OCI-LY7 (cell line): ENCODE measurements around the gene CD47. TPM values are rescaled to one million over a fixed set of nuclear protein-coding genes. Genes with fewer than 3 reads are reported as not detected.

Experiments used
- BruUV-seq: library from RNA; stranded (reverse); fragments of 400-500 nt; replicated peaks from 2 replicates; lab custom pipeline; 2021; lab: Mats Ljungman, UMichigan
- CTCF ChIA-PET: fragments of 300-600 bp; sonication (Branson Sonifier 250); formaldehyde crosslinking; loops from one replicate; lab custom pipeline; 2022; ENCODE audit warnings: antibody characterized with exemption; ENCODE audit not compliant: unreplicated experiment; lab: Charles Lee
- POLR2A ChIA-PET: fragments of 300-600 bp; sonication (Branson Sonifier 250); formaldehyde crosslinking; loops from one replicate; lab custom pipeline; 2022; ENCODE audit warnings: antibody characterized with exemption; lab: Charles Lee
- DNase-seq: peaks from one replicate; pipeline ENCODE4 v3.0.0-alpha.2; 2015; ENCODE audit warnings: low spot score
- H2AFZ ChIP-seq: fragments of 200-600 bp; sonication (generic), shearing (Covaris generic); 2 replicates; pipeline ENCODE4 v1.6.1; 2014; ENCODE audit warnings: mild to moderate bottlenecking, antibody characterized with exemption, low read length, moderate library complexity
- H3K27ac ChIP-seq: fragments of 200-600 bp; sonication (generic); 2 replicates; pipeline ENCODE4 v1.5.1; 2014; ENCODE audit warnings: mixed run types, low read depth, mild to moderate bottlenecking, moderate library complexity, low read length, inconsistent platforms; ENCODE audit not compliant: poor library complexity, severe bottlenecking
- H3K36me3 ChIP-seq: fragments of 200-600 bp; sonication (generic); 2 replicates; pipeline ENCODE4 v1.6.1; 2014; ENCODE audit warnings: mild to moderate bottlenecking, antibody characterized with exemption, low read length, moderate library complexity, mixed read lengths; ENCODE audit not compliant: insufficient read depth
- H3K4me1 ChIP-seq: fragments of 200-600 bp; sonication (generic); 2 replicates; pipeline ENCODE4 v1.5.1; 2014; ENCODE audit warnings: mild to moderate bottlenecking, low read length; ENCODE audit not compliant: insufficient read depth, poor library complexity, severe bottlenecking
- H3K4me2 ChIP-seq: fragments of 200-600 bp; sonication (generic); 2 replicates; pipeline ENCODE4 v1.6.1; 2014; ENCODE audit warnings: mild to moderate bottlenecking, low read length
- H3K4me3 ChIP-seq: fragments of 200-600 bp; sonication (generic); 2 replicates; pipeline ENCODE4 v1.5.1; 2014; ENCODE audit warnings: mild to moderate bottlenecking, low read depth, low read length; ENCODE audit not compliant: poor library complexity, severe bottlenecking
- H3K79me2 ChIP-seq: fragments of 200-600 bp; sonication (generic); 2 replicates; pipeline ENCODE4 v1.6.1; 2016; ENCODE audit warnings: low read depth, mild to moderate bottlenecking, low read length, moderate library complexity, mixed read lengths; ENCODE audit not compliant: insufficient read depth
- H3K9me2 ChIP-seq: fragments of 200-600 bp; sonication (generic); 2 replicates; pipeline ENCODE4 v1.6.1; 2016; ENCODE audit warnings: mild to moderate bottlenecking, low read length, mixed read lengths; ENCODE audit not compliant: insufficient read depth
- H3K9me3 ChIP-seq: fragments of 200-600 bp; sonication (generic); 2 replicates; pipeline ENCODE4 v1.6.1; 2014; ENCODE audit warnings: mild to moderate bottlenecking, mixed run types, low read length, mixed read lengths
- H4K20me1 ChIP-seq: fragments of 200-600 bp; sonication (generic); 2 replicates; pipeline ENCODE4 v1.6.1; 2014; ENCODE audit warnings: mild to moderate bottlenecking, antibody characterized with exemption, low read length, moderate library complexity, mixed read lengths; ENCODE audit not compliant: insufficient read depth
- CTCF ChIP-seq: fragments of 200-600 bp; sonication (generic); conservative IDR thresholded peaks from 2 replicates; pipeline ENCODE4 v1.5.1; 2014; ENCODE audit warnings: mild to moderate bottlenecking, antibody characterized with exemption, low read length, moderate library complexity, mixed read lengths
- EZH2phosphoT487 ChIP-seq: fragments of 200-600 bp; sonication (generic); IDR thresholded peaks from 2 replicates; pipeline ENCODE4 v1.6.1; 2018; ENCODE audit warnings: low read depth, borderline replicate concordance, mild to moderate bottlenecking, mixed run types, antibody characterized with exemption, low read length, moderate library complexity, mixed read lengths
- intact Hi-C: fragments of 100-400 bp; cut with micrococcal nuclease; formaldehyde crosslinking; loops from one replicate; pipeline ENCODE4 v1.10.0; 2022; ENCODE audit not compliant: unreplicated experiment
- total RNA-seq, 2 experiments: library from RNA; depleted of rRNA in 1 of 2; stranded (reverse); fragments of >200 nt in 1 of 2; shearing (Covaris generic) in 1 of 2; gene quantifications; 2 replicates each; pipeline ENCODE4 v1.2.3, GENCODE V29; 2014 to 2022

The CD47 gene
- total RNA-seq, 2 experiments from 2014 or later = 43.9 to 50.0 TPM

GRCh38 chr3:108100906-108101660 is 10.3 kb upstream of the CD47 start:
- peak overlapping the region; percentile 70 for H3K27ac ChIP-seq
- no TSS peak for BruUV-seq

DNA sequence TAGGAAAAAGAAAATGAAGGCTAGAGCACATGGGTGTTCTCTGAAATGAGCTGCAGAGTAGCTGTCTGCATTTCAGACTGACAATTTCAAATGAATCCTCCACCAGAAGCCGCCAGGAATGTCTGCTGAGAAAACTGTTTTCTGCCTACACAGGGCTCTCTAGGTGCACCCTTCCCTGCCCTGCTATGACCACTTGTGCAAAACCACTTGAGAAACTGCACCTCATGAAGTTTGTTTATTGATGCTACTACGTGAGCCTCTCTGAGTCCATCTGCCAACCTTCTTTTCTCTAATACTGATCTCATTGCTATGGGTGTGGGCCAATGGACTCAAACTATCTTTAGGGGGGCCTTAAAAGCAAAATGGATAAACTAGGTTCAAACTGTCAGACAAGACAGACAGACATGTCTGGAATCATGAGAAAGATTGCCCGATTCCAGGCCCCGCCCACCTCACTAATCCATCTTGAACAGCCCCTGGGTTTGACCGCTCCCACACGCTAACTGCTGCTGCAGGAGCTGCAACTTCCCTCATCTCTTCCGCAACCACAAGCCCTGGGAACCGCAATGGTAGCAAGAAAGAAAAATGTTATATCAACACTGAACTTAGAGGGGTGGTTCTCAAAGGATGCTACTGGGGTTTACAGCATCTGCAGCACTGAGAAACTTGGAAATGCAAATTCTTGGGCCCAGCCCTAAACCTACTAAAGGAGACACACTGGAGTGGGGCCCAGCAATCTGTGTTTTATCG is 9.0 kb upstream of the CD47 start:
- Histone ChIP-seq H3K4me3 (no peak overlapping the region), H3K27ac (peak overlapping the region; percentile 70), H3K4me2 (peak overlapping the region; percentile 59), H3K36me3 (no peaks in the 10 kb centered on the region), H2AFZ (peak overlapping the region; percentile 1; the same call in 1 of the 2 replicates), H3K79me2 (no peaks in the 10 kb centered on the region), H3K9me2 (no peaks in the 10 kb centered on the region), H3K4me1 (peaks cover 39% of the 10 kb centered on the region), H4K20me1 (no peaks in the 10 kb centered on the region), H3K9me3 (no peaks in the 10 kb centered on the region)
- no TSS peak for BruUV-seq
- ChIA-PET CTCF (no interaction called here), POLR2A (interaction anchor here (1.1 to 1.7 kb wide), 3 partner anchors 10 to 110 kb away, joined by 3 to 7 read pairs (median 6); no protein-coding TSS in a partner anchor)
- intact Hi-C loops = no loop called here
- TF ChIP-seq CTCF (no peak), EZH2phosphoT487 (no peak)
- no peak for DNase-seq

More at GRCh38 chr3:108100906-108101660, 10.3 kb upstream of the CD47 start:
- H3K4me1 ChIP-seq = peaks cover 39% of the 10 kb centered on the region
- peak overlapping the region; percentile 1 for H3K4me3 ChIP-seq
- peak; percentile 90 for DNase-seq
- peak overlapping the region; percentile 1; the same call in 1 of the 2 replicates for H2AFZ ChIP-seq
- H3K4me2 ChIP-seq = peak overlapping the region; percentile 59
- TF ChIP-seq EZH2phosphoT487 (no peak), CTCF (no peak)
- H3K9me3 ChIP-seq = no peaks in the 10 kb centered on the region
- no peaks in the 10 kb centered on the region for H3K9me2 ChIP-seq
- intact Hi-C loops = no loop called here
- CTCF ChIA-PET = interaction anchor here (1.6 kb wide), 1 partner anchor 25 kb away, joined by 3 read pairs; no protein-coding TSS in a partner anchor
- POLR2A ChIA-PET = interaction anchor here (0.6 to 1.8 kb wide), 7 partner anchors 9 to 153 kb away, joined by 3 to 13 read pairs (median 4); no protein-coding TSS in a partner anchor
- H3K79me2 ChIP-seq = no peaks in the 10 kb centered on the region
- no peaks in the 10 kb centered on the region for H3K36me3 ChIP-seq
- no peaks in the 10 kb centered on the region for H4K20me1 ChIP-seq
